K562 (cell line): ENCODE measurements around the gene DGCR8. TPM values are rescaled to one million over a fixed set of nuclear protein-coding genes. Genes with fewer than 3 reads are reported as not detected.

ENCODE experiments used
- CGGBP1 ChIP-seq: fragments of 250-450 bp; sonication (Bioruptor Pico); IDR thresholded peaks from 2 replicates; pipeline ENCODE4 v1.9.0; 2021; ENCODE audit warnings: mild to moderate bottlenecking
- CHD7 ChIP-seq: fragments of 200-600 bp; sonication (generic); IDR thresholded peaks from one replicate; pipeline ENCODE4 v1.6.1; 2012; ENCODE audit warnings: mild to moderate bottlenecking, low read depth, low read length, inconsistent platforms
- KAT2B ChIP-seq: IDR thresholded peaks from one replicate; pipeline ENCODE4 v1.6.1; 2012; ENCODE audit warnings: low read depth, mild to moderate bottlenecking, control low read depth, inconsistent platforms, low read length, moderate library complexity
- SETDB1 ChIP-seq: IDR thresholded peaks from one replicate; pipeline ENCODE4 v1.6.1; 2012; ENCODE audit warnings: low read length, control low read depth, inconsistent platforms
- ZBTB11 ChIP-seq, 3 experiments: fragments of 200-800 bp in 1 of 3; fragments of 250-450 bp in 1 of 3; fragments of 450-650 bp in 1 of 3; sonication (Bioruptor Pico) in 1 of 3; sonication (Bioruptor generic) in 1 of 3; formaldehyde crosslinking in 1 of 3; IDR thresholded peaks; 2 replicates each; pipeline versions ENCODE4 v1.6.1 to v1.8.0; 2016 to 2022; ENCODE audit warnings: mild to moderate bottlenecking in 2 of 3, missing genetic modification characterization in 2 of 3, missing compliant biosample characterization in 1 of 3, moderate library complexity in 1 of 3
- ZNF41 ChIP-seq: fragments of 250-450 bp; sonication (Bioruptor Pico); conservative IDR thresholded peaks from 2 replicates; pipeline ENCODE4 v1.4.0; 2020; ENCODE audit warnings: mild to moderate bottlenecking
- ZNF512 ChIP-seq: IDR thresholded peaks from 2 replicates; pipeline ENCODE4 v1.6.1; 2016; ENCODE audit warnings: missing genetic modification characterization, missing compliant biosample characterization
- polyA plus RNA-seq, 8 experiments: library from polyadenylated mRNA; depleted of rRNA in 4 of 8; stranded (reverse) in 5 of 8; unstranded in 3 of 8; fragments of >200 nt; fragmentation: Nextera tagmentation in 2 of 8; fragmentation: Illumina TruSeq in 1 of 8; extraction: Ambion mirVana in 2 of 8; extraction: Trizol in 1 of 8; gene quantifications; 2 replicates each; pipeline versions ENCODE4 v1.2.1 to v1.2.3, GENCODE V29; 2011 to 2014; ENCODE audit warnings: inconsistent platforms in 1 of 8, missing spikeins in 1 of 8
- total RNA-seq, 7 experiments: library from RNA; depleted of rRNA in 6 of 7; stranded (reverse); fragments of >200 nt in 6 of 7; fragmentation: Illumina TruSeq in 2 of 7; extraction: Trizol in 2 of 7; gene quantifications; 2 replicates each; pipeline versions ENCODE4 v1.2.1 to v1.2.3, GENCODE V29; 2011 to 2021; ENCODE audit warnings: low replicate concordance in 1 of 7

The DGCR8 gene
- total and polyA plus RNA-seq, 9 of the 15 experiments (the other 6 are each of a cell fraction or from before 2014, with no cell fraction given): 5.9 to 144 (median 80.1) TPM

GRCh38 chr22:20069331-20070042 lies 10.6 kb upstream of the DGCR8 start (continued):
- TF ChIP-seq CHD7: peak; percentile 18
- TF ChIP-seq ZBTB11 (CRISPR knock-in tag; IDR thresholded peaks at IDR 0.05): 0 out of 6 replicates have a peak, but pooled peaks of 1 of the 3 experiments have one; percentile 17
- TF ChIP-seq KAT2B: no peak
- no peak for TF ChIP-seq ZNF512 (tag)
- peak; percentile 15 for TF ChIP-seq SETDB1
- TF ChIP-seq ZNF41 (CRISPR knock-in tag): no peak
- peak; percentile 29; the same call in 1 of the 2 replicates for TF ChIP-seq CGGBP1
